Nephron progenitor cell (in vitro differentiated cells): ENCODE results near the gene MYO3B.

Experiments used
- DNase-seq: peaks from one replicate; pipeline ENCODE4 v3.0.0; 2021
- H3K27ac Mint-ChIP-seq: 2 replicates; pipeline ENCODE4 v1.8.0; 2021; ENCODE audit warnings: mild to moderate bottlenecking, moderate library complexity, mixed read lengths
- H3K27me3 Mint-ChIP-seq: 2 replicates; pipeline ENCODE4 v1.8.0; 2021; ENCODE audit warnings: mild to moderate bottlenecking, low read depth, mixed read lengths; ENCODE audit not compliant: poor library complexity
- H3K36me3 Mint-ChIP-seq: 2 replicates; pipeline ENCODE4 v1.8.0; 2021; ENCODE audit warnings: low read depth, mixed read lengths
- H3K4me1 Mint-ChIP-seq: 2 replicates; pipeline ENCODE4 v1.8.0; 2021; ENCODE audit warnings: mixed read lengths
- H3K4me3 Mint-ChIP-seq: 2 replicates; pipeline ENCODE4 v1.8.0; 2021; ENCODE audit warnings: mild to moderate bottlenecking, moderate library complexity, mixed read lengths
- H3K9me3 Mint-ChIP-seq: 2 replicates; pipeline ENCODE4 v1.8.0; 2021; ENCODE audit warnings: mild to moderate bottlenecking, moderate library complexity, mixed read lengths
- CTCF ChIP-seq: fragments of 200-600 bp; sonication (generic); IDR thresholded peaks from 2 replicates; pipeline ENCODE4 v1.5.0; 2021; ENCODE audit warnings: antibody characterized with exemption

Gene MYO3B

DNA sequence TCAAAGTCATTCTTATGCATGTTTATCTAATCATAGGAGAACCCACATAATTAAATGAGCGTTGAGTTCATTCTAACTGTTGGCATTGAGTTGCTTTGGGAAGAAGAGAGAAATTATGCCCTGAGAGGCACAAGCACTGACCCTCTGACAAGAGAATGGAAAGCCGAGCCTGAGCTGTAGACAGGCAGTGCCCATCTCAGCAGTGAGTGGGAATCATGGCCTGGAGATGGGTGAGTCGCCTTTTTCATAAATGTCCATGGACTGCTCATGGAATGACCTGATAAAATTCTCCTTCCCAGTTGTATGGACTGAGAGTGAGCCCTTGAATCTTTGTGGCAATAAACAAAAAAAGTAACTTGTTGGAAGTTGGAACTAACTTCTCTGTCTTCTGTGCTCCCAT is 21.4 kb upstream of the MYO3B start:
- Mint-ChIP-seq H3K27ac (no peak overlapping the region), H3K4me1 (peaks cover 13% of the 10 kb centered on the region), H3K36me3 (no peaks in the 10 kb centered on the region), H3K9me3 (peaks cover 7% of the 10 kb centered on the region), H3K4me3 (no peak overlapping the region), H3K27me3 (peaks cover 3% of the 10 kb centered on the region)
- TF ChIP-seq CTCF: no peak
- no peak for DNase-seq

DNA sequence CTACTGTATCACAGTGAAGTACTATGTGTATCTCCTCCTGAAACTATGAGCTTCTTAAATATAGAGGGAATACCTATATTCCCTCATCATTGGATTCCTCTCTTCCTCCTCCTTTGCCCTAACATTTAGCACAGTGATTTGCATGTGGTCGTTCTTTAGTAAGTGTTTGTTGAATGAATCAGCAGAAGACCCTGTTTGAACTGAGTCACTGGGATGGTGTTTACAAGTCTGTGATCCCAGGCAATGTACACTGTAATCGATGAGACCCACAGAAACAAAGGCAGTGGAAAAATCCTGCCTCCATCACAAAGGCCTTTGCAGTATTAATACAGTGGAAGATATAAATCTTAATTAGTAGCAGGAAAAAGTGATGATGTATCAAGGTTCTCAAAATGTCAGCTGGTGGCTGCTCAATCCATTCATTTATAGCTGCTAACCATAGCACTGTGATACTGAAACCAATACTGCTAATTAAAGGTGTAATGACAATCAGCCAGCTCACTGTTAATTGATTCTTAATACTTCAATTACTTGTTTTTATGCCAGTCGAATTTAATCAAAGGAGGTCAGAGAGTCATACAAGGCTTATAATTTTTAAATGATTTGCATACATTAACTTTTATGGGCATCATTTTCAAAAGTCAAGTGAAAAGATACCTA is 20.8 kb upstream of the MYO3B start:
- H3K4me1 Mint-ChIP-seq: peaks cover 13% of the 10 kb centered on the region
- peaks cover 6% of the 10 kb centered on the region for H3K27me3 Mint-ChIP-seq
- no peak overlapping the region for H3K27ac Mint-ChIP-seq
- TF ChIP-seq CTCF: no peak
- H3K9me3 Mint-ChIP-seq: peaks cover under 1% of the 10 kb centered on the region
- H3K36me3 Mint-ChIP-seq: no peaks in the 10 kb centered on the region
- no peak for DNase-seq
- no peak overlapping the region for H3K4me3 Mint-ChIP-seq

- Mint-ChIP-seq H3K27ac (no peak overlapping the region), H3K4me1 (peaks cover 13% of the 10 kb centered on the region), H3K36me3 (no peaks in the 10 kb centered on the region), H3K9me3 (no peaks in the 10 kb centered on the region), H3K4me3 (no peak overlapping the region), H3K27me3 (peaks cover 6% of the 10 kb centered on the region)
- TF ChIP-seq CTCF: no peak
- no peak for DNase-seq
These were observed 18.9 kb upstream of the MYO3B start for GRCh38 chr2:170159060-170159459.

GRCh38 chr2:170161516-170162270 is 16.3 kb upstream of the MYO3B start:
- no peak overlapping the region for H3K4me3 Mint-ChIP-seq
- H3K27me3 Mint-ChIP-seq: peaks cover 3% of the 10 kb centered on the region
- no peak for TF ChIP-seq CTCF
- no peak overlapping the region for H3K27ac Mint-ChIP-seq
- no peak for DNase-seq
- H3K36me3 Mint-ChIP-seq: no peaks in the 10 kb centered on the region
- H3K4me1 Mint-ChIP-seq: no peaks in the 10 kb centered on the region
- H3K9me3 Mint-ChIP-seq: no peaks in the 10 kb centered on the region

GRCh38 chr2:170162271-170162632 is 15.7 kb upstream of the MYO3B start:
- H3K27ac Mint-ChIP-seq: no peak overlapping the region

More at GRCh38 chr2:170162271-170162632, 15.7 kb upstream of the MYO3B start:
- no peak for DNase-seq
- Mint-ChIP-seq H3K27me3 (peaks cover 3% of the 10 kb centered on the region), H3K4me1 (no peaks in the 10 kb centered on the region), H3K36me3 (no peaks in the 10 kb centered on the region), H3K9me3 (no peaks in the 10 kb centered on the region), H3K4me3 (no peak overlapping the region)
- no peak for TF ChIP-seq CTCF
